ENCODE data around the gene APOL6. TPM values are rescaled to one million over a fixed set of nuclear protein-coding genes. Genes with fewer than 3 reads are reported as not detected.

Gene APOL6
- total and polyA plus RNA-seq, 9 of the 15 experiments (the other 6 are each of a cell fraction or from before 2014, with no cell fraction given) = 0.29 to 1.2 (median 0.70) TPM

GRCh38 chr22:35630891-35631290 is 17.4 kb upstream of the APOL6 start (continued):
- TF ChIP-seq ZBTB40 (IDR thresholded peaks at IDR 0.05) (no peak), ZBTB40 (CRISPR knock-in tag; IDR thresholded peaks at IDR 0.05) (no peak), TFE3 (CRISPR knock-in tag; IDR thresholded peaks at IDR 0.05) (no peak), CTCF (IDR thresholded peaks at IDR 0.05 in 2 of 3, conservative IDR thresholded peaks at IDR 0.05 in 1 of 3; ENCODE audit: insufficient read depth in 2 of 3, low read depth in 1 of 3, low read length in 3 of 3) (no peak), SP2 (IDR thresholded peaks at IDR 0.05; ENCODE audit: extremely low read depth, low read depth, low read length, poor library complexity, severe bottlenecking) (no peak), MLLT1 (IDR thresholded peaks at IDR 0.05) (no peak), PHF8 (IDR thresholded peaks at IDR 0.05; ENCODE audit: borderline replicate concordance, low read length) (no peak), E2F5 (CRISPR knock-in tag; IDR thresholded peaks at IDR 0.05) (no peak), CEBPB (tag; IDR thresholded peaks at IDR 0.05) (no peak), TGIF2 (CRISPR knock-in tag; IDR thresholded peaks at IDR 0.05) (no peak), PKNOX1 (IDR thresholded peaks at IDR 0.05) (no peak)
